ENCODE data around the gene NCAPG2.
A peak's percentile ranks its signal among the peaks of the same experiment; 100 is the strongest.

NCAPG2 gene

DNA sequence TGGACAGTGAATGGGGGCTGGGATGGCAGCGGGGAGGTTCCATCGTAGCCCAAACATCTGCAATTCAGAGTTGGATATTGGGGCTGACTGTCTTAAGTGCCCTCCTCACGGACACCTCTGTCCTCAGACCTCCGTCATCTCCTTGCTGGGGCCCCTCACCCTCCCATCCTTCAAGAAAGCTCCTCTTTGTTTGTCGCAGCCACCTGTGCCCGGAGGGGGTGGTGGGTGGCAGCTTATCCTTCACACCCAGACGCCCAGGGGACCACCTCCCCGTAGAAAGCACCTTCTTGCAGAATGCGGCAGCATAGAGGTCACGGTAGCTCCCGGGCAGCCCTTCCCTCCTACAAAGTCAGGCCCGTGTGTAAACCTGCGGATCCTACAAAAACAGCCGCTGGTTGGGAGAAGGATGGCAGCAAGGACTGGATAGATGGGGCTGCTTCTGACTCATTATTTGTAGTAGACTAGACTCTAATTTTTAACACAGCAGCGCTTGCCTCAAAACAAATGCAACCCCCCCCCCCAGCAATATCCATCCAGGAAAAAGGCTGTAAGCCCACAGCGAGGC is 115.6 kb downstream of the NCAPG2 start:
- DNase-seq, result no peak

DNA sequence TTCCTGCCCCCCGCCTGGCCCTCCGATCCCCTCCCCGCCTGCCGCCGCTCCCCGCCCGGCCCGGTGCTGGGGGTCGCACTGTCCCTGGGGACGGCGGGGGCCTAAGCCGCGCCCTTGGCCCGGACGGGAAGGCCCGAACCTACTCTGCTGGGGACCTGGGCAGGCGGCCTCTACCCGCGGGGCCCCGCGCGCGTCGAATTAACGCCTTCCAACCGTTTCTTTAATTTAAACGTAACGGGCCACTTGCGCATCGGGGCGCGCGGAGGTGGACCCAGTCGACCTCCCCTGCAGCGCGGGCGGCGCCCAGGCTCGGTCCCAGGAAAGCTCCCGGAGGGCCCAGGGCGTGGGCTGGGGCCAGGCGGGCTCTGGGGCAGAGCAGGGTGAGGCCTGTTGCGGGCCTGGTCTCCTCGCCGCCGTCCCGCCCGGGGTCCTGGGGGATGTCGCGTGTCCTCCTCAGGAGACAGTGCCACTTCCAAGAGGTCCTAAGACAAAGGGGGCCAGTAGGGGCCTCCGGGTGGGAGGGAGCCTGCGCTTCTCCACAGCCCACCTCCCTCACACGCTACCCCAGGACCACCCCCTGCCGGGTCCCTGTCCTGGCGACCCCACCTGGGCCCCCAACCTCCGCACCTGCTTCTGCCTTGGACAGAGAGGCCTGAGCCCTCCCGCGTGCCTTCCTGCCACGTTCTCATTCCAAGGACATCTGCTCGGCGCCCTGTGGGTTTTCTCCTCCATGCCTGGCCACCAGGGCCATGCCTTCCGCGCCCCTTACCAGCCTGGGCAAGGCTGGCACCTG is 116.3 kb downstream of the NCAPG2 start:
- DNase-seq, result no peak

DNA sequence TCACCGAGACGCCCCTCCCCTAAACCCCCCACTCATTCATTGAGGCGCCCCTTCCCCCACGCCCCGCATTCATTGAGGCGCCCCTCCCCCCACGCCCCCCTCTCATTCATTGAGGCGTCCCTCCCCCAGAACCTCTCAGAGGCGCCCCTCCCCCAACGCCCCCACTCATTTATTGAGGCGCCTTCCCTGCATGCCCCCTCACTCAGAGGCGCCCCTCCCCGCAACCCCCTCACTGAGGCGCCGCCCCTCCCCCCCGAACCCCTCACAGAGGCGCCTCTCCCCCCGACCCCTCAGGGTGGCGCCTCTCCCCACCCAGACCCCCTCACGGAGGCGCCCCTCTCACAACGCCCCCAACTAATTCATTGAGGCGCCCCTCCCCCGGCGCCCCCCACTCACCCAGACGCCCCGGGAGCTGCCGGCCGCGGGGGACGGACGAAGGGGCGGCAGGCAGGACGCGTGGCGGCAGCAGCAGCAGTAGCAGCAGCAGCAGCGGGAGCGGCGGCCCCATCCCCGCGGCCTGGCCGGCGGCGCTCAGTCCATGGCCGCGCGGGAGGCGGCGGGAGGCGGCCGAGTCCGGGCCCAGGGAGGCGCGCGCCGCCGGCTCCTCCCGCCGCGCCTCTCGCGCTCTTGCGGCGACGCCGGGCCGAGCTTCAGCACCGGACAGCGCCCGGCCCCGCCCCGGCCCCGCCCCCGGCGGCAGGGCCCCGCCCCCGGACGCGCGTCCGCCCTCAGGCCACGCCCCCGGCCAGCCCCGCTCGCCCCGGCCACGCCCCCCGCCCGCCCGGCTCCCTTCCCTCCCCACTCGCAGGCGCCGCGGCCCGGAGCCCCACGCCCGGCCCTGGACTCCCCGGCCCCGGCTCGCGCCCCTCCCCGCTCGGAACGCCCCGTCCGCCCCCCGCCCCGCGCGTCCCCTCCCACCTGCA is 117.2 kb downstream of the NCAPG2 start, which contains the start of gene PTPRN2:
Gene PTPRN2 (minus strand): TSS at position 662 of the 923 bp plus-strand sequence.
- DNase-seq, result peak; percentile 70

DNA sequence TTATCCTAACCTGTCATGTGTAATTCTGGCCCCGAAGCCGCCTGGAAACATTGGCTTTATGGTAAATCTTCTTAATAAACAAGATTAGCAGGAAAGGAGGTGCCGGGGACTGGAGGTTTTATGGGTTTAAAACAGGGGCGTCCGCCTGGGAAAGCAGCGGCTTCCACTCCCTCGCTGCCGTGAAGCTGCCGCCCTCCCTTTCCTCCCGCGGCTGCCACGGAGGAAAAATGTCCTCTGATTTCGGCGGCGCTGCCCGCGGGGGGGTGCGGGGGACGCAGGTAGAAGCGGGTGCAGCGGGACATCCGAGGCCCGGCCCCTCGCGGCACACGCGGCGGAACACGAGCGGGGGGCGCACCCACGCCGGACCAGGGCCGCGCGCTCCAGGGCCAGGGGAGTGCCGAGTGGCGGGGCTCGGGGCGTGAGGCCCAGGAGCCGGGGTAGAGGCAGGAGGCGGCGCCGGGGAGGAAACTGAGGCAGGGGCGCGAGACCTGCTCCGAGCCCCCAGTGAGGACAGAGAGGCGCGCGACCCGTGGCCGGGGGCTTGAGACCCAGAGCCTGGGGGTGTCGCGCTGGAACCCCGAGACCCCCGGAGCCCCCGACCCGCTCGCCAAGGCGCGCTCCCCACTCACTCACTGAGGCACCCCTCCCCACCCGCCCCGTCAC is 118.0 kb downstream of the NCAPG2 start:
- DNase-seq, result no peak

DNA sequence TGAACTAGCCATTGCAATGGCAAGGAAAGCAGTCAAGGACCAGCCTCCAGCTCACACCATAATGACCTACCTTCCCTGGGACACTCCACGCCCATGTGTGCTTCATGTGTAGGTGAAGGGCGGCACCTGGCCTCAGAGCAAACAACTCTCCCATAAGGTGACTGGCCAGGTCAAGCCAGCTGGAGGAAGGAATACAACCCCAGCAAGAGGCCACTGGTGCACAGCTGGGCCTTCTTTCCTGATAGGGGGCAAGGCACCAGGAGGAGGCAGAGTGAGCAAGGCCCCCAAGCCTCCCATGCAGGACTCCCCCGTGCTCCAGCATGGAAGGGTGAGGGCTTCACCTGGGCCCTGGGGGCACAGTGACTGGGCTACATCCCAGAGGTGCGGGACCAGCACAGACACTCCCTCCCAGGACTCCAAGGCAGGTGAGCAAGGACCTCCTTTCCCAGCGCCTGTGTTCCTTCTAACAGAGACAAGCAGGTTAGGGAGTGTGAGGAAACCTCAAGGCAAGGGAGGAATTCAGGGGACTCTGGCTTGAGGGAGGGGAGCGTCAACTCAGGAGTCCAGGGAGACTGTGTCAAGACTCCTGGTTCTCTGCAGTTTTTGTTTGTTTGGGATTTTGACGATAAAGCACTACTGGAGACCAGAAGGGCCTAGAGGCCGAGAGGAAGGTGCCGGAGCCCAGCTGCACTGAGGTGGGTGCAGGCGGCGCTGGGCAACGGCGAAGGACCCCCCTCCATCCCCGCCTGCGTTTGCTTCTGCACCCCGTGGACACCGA is 118.7 kb downstream of the NCAPG2 start:
- DNase-seq, result no peak

DNA sequence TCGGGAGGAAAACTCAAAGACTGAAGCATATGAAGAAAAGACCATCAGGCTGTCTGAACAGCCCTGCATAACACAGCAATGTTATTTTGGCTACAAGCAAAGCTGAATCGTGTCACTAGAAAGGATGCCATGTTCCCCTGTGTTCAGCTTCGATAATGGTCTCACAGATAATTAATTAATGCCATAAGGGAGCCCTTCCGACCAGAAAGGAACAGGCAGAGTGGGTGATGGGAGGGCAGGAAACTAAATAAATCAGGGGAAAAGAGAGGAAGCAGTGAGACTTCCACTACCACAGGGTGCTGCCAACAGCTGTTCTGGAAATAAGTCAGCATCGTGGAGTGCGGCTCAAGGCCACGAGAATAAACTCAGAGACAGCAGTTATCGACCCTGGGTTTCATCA is 120.2 kb downstream of the NCAPG2 start:
- DNase-seq, result no peak

DNA sequence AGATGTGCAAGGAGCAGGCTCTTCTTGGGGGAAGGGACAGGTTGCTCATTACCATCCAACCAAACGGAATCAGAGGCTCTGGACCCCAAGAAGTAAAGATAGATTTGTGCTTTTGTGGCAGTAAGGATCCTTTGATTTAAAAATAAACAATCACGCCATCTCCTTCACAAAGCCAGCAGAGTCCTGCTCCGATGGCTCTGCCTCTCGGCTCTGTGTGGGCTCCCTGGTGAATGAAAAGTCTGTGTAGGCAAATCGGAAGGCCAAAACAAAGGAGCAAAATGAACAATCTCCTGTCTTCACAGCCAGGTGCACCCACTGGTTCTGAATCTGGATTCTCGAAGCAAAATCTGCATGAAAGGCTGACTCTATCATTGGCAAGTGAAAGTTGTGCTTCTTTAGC is 120.8 kb downstream of the NCAPG2 start:
- DNase-seq, result no peak

DNA sequence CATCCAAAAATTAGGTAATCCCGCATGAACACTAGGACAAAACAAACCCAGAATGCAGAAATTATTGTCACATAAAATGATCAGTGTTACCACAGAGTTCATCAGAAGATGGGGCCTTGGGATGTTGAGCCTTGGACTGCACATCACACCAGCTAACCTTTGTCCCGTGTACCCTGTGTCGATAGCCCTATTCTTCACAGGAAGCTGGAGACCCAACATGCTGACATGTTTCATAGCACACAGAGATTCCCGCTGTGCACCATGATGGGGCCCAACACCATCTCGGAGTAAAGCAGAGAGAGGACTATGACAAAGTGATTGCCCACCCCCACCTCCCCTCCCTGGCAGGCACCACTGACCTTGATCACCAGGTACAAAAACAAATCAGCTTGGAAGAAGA is 121.5 kb downstream of the NCAPG2 start:
- DNase-seq, result no peak

DNA sequence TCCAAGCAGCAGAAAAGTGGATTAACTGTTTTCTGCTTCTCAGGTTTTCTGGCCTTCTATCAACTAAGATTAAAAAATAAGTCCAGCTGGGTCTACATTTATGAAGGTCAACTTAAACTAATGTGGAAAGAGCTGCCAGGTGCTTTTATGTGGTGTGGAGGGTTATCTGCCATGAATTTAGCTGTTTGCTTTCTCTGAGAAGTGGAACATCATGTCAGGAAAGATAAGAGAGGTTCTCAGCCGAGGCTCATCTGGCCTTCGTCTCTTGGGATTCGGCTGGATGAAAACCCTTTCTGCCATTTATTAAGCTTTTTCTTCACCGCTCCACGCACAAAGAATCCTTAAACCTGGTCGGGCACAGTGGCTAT is 122.5 kb downstream of the NCAPG2 start:
- DNase-seq, result no peak

DNA sequence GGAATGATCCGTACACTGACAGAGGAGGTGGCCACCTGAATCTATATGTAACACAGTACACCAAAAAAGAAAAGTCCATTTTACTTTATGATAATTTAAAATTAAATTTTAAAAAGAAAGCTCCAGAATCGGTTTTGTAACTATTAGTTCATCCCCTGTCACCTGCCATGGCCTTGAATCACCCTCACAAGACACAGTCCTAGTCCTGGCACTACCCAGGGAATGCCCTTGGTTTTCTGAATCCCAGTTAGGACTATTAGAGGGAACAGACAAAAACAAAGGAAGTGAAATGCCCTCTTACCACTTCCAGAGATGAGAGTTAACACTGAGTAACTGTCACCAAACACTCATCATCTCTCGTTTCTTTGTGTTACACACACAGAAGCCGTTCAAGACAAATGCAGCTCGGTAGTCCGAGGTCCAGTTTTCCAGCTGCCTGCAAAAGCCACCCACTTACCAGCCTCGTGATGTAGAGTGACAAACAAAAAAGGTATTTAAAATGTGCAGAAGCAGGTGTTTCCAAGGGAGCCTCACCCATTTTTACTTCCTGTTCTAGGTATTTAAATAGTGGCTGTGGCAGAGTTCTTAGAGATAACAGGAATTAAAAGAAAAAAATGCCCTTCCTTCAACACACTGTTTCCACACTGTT is 123.0 kb downstream of the NCAPG2 start:
- no peak for DNase-seq

Data from stimulated activated CD4-positive, alpha-beta T cell treated with anti-CD3 and anti-CD28 coated beads, Interleukin-15, amount 100 ng/mL, for 24 hours (primary cell).